IPS DF 19.7 (cell line): ENCODE results near the gene CHSY1.

Experiments used
- DNase-seq: peaks from one replicate; pipeline ENCODE4 v3.0.0-alpha.2; 2013; ENCODE audit warnings: low read depth, low spot score

Gene CHSY1

DNA sequence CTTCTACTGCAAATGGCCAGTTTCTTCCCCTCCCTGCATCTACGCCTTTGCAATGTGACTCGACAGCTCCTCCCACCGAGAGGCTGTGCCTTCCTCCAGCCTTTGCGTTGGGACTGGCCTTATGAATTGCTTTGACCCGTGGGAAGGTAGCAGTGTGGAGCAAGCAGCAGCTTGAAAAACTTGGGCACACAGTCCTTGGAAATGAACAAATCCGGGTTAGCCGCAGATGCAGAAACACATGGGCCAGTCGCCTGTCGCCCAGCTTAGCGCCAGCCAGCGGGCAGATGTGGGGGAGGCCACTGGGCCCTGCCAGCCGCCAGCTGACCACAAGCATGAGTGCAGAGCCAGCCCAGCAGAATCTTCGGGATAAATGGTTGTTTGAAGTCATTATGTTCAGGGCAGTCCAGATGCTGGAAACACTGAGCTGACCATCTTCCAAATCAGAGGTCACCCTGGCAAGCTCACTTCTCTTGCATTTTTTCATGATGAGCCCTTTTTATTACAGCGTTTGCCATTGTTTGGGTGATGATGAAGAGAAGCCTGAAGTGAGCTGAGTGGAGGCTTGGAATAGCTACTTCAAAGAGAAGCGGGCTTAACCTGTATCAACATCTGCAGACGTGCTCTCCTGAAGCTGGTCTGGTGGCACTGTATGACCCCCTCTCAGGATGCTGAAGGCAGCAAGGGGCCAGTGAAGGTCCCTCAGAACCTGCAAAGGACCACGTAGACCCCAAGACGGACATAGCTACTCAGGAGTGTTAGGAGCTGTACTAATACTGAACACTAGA is 15.7 kb upstream of the CHSY1 start:
- DNase-seq = no peak

DNA sequence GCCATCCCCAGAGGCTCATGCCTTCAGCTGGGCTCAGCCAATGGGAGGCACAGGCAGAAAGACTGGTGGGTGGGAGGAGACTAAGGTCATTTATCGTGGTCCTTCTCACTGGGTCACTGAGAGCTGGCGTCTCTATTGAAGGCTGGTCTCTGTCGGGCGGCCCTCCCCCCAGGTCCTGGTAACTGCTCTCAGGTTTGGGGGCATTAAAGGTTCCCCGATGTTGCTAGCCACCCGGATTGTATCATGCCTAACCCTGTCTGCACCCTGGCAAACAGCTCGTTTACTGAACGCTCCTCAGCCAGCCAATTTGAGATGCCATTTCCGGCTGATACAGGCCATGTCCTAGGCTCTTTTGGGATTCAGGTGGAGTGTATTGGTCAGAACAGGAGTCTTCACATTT is 14.9 kb upstream of the CHSY1 start:
- no peak for DNase-seq

DNA sequence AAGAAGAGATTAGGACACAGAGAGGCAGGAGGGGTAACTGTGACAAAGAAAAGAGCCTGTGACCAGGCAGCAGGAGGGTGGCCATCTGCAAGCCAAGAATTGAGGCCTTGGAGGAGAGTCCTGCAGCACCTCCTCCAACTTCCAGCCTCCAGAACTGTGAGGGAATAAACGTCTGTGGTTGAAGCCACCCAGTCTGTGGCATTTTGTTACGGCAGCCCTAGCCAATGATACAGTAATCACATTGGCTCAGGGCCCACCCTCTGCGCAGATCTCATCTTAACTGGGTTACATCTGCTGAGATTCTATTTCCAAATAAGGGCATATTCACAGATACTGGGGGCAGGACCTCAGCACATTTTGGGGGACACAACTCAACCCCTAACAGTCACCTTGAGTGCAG is 14.2 kb upstream of the CHSY1 start:
- no peak for DNase-seq

DNA sequence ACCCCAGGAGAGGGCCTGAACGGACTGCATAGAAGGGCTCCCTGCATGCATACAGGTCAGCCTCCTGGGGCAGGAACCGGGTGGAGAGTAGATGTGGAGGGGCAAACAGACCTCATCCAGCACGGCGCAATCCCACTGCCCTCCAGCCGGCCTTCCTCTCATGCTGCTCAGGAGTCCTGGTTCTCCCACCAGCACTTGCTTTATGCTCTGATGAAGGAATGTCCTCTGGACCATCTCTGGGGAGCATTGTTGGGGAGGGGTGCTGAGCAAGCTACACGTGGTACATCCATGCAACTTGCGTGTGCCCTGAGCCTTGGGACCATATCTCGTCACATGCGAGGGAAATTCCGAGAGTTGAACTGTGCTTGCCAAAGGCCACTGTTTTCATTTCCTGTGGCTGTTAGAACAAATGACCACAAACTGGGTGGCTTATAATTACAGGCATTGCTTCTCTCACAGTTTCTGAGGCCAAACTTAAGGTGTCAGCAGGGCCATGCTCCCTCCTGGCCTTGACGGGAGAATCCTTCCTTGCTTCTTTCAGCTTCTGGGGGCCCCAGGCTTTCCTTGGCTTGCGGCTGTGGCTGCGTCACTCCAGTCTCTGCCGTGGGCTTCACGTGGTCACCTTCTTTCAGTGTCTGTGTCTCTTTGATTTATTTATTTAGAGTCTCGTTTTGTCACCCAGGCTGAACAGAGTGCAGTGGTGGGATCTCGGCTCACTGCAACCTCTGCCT is 13.2 kb upstream of the CHSY1 start:
- DNase-seq = no peak

GRCh38 chr15:101264011-101264410 is 12.2 kb upstream of the CHSY1 start:
- DNase-seq = no peak

DNA sequence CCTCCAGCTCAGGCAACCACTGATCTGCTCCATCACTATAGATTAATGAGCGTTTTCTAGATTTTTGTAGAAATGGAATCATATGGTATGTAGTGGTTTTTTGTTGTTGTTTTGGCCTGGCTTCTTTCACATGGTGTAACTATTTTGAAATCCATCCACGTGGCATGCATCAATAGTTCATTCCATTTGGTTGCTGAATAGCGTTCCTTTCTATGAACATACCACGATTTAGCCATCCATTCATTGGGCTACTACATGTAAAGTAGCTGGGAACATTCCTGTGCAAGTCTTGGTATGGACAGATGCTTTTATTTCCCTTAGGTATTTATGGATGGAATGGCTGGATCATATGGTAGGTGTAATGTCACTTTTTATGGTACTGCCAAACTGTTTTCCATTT is 10.7 kb upstream of the CHSY1 start:
- DNase-seq = no peak

DNA sequence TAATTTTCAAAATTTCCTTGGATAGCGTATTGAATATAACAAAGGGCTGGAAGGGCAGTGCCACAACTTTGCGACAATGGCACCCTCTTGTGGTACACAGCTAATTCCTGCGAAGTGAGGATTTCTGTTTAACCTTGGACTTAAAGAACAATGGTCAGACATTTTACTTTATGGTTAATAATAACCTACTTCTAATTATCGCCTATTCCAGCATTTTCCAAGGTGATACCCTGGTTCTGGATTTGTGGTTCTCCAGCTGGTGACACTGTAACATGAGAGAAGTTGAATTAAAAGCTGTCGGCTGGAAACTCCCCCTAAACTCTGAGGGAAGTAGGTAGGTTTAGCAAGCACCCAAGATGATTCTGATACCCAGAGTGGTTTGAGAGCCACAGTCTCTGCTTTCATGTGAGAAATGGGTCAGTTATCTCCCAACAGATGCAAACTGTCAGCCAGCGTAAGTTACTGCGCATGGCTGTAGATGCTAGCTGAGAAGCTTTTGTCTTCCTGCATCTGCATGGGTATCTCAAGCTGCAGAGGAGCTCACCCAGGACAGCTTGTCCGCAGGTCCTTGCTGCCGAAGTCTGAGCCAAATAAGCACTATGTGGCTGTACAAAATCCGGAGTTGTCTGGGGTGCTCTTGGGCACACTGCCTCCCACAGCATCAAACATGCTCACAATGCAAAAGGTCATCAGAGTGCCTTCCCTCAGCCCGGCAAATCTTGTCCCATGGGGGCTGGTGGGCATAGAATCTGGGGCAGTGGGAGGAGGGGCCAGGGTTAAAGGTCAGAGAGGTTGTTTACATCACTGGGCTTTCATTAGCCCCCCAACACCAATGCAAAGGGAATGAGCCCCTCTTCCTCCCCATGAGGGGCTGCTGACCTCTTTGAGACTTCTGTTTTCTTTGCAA is 6.6 kb upstream of the CHSY1 start:
- DNase-seq = no peak

DNA sequence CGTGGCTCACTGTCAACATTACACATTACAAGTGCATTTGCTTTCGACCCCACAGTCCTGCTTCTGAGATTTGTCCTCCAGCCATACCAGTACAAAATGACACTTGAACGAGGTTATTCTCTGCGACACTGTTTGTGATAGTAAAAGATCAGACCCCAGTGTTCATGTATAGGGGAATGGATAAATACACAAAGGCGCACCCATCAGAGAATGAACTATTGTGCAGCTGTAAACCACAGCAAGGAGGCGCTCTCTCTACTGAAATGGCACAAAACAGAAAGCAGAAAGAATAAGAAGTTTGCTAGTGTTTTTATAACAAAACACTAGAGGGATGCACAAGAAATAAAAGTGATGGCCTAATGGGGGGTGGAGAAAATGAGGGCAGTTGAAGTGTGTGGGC is 4.9 kb upstream of the CHSY1 start:
- no peak for DNase-seq

DNA sequence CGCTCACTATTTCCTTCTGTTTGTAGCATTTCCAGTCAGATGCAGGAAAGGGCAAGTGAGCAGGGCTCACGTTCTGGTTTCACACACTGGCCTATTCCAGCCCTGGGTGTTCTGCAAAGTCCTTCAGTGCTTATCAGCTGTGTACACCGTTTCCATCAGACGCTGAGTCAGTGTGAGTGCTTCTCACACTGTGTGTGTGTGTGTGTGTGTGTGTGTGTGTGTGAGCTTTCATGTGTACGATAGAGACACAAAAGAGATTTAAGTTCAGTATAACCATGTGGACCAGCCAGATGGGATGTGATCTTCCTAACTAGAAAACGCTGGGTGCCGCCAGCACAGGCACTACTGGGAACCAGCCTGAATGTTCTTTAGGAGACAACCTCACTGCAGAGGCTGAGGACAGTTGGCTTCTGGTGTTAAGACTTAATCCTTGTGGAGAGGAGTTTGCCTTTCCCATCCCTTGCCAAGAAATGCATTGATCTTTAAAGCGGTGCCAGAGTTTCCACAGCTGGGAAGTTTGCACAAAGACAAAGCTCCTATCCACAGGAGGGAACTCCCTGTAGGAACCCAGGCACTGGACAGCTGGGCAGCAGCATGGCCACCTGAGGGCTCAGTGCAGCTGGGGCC is 3.9 kb upstream of the CHSY1 start:
- no peak for DNase-seq

DNA sequence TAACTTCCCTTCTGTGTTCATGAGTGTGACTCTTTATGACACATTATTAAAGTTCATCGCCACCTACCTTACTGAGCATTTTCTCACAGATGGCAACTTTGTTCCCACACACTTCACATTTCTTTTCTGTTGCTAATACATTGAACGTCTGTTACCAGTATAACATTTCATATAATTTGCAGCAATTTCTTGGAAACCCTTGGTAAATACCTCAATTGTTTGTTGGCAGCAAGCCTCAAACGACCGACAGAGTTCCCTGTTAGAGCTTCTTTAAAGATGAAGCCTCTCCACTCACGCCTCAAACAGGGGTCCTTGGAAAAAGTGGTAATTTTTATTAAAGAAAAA is 3.2 kb upstream of the CHSY1 start:
- DNase-seq = no peak

DNA sequence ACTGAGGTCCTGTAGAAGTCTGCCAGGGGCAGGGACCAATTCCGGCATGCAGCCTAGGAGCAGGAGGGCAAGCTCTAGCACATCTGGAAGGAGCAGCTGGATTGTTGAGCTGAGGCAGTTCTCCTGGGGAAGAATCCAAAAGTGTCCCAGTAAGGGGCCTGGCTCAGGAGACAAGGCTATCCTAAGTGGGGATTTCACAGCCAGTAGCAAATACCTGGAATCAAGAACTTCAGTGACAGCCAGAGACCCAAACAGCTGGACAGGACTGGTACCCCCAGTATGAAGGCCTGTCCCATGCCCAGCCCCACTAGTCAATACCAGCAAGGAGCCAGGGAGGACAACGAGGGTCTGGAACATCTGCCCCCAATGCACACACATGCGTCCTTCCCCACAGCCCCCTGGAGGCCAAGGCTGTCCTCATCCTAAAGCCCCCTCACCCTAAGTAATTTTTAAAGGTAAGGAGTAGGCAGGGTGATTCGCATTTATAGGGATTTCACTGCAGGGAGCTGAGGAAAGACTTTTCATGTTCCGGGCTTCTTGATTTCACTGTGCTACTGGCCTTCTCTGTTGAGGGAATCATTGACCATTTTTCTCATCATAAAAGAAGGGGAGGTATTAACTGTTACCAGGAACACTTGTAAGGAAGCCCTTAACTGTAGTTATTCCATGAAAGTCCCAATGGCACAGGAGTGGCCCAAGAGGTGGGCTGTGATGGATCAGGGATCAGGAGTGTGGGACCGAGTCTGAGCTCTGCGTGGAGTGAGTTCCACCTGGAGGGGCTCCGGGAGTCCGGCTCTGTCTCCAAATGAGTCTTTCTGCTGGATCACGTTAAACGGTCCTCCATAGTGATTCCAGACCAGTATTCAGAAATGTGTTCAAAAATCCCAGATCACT is 2.6 kb upstream of the CHSY1 start:
- DNase-seq = no peak

DNA sequence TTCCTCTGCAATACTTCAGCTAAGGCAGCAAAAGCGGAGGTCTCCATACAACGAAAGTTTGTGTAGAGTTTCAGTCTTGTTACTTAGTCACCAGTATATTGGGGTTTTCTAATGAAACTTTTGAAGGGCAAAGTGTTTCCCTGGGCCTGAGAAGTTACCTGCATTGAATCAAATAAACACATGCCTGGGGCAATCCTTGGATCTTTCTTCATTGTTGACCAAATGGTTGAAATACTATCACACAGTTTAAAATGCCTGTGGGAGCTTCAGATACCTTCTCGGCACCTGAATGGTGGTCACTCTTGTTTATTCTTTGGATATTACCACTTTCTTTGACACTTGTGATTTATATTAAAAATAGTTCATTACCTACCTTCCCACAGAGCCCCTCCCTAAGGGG is 988 bp upstream of the CHSY1 start:
- no peak for DNase-seq

DNA sequence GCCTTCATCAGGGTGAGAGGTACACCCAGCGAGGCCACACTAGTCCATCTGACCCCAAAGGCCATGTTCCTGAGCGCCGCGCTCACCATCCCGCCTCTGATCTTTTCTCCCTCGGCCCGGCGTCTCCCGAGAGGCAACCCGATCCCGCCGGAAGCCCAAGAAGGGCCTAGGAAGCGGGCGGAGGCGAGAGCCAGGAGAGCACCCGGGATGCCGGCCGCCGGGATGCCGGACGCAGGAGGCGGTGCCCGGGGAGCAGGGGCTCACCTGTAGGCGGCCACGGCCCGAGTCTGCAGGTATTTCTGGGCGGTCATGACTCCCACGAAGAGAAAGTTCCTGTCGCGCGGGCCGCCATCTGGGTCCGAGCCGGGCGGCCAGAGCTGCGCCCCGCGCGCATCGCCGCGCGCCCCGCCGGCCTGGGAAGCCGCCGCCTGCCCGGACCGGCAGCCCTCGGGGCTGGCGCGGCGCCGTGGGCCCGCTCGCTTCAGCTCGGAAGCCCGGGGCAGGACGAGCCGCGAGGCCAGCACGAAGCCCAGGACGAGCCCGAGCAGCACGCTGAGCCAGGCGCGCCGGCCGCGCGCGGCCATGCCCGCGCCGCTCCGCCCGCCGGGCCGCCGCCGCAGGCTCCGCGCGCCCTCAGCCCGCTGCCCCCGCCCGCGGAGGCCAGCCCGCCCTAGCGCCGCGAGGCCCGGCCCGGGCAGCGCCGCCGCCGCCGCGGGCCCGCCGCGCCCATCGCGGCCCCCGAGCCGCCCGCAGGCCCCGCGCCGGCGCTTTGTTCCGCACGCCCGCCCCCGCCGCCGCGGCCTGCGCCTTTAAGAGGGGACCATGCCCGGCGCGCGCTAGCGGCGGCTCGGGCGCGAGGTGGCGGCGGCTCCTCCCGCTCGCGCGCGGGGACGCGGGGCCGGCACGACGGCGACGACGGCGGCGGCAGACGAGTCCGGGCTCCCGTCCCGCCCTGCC is 697 bp downstream of the CHSY1 start:
- DNase-seq = no peak

DNA sequence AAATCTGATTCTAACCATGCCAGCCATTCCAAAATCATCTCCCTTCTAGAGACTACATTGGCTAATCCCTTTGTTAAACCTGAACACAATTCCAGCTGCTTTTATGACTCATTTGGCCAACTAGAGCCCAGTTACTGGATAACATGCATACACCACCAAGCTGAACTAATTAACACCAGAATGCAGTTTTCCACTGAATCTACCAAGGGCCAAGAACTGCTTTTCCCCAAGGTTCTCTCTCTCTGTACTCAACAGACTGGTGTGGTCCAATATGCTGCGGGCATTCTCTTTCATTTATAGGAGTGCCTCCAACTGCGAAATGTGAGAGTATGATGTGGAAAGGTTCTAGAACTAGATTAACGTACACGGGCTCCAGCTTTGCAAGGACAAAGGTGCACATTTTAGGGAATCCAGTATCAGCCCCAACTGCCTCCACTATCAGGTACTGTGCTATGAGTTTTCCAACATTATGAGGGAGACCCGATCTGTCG is 1.5 kb downstream of the CHSY1 start:
- no peak for DNase-seq

DNA sequence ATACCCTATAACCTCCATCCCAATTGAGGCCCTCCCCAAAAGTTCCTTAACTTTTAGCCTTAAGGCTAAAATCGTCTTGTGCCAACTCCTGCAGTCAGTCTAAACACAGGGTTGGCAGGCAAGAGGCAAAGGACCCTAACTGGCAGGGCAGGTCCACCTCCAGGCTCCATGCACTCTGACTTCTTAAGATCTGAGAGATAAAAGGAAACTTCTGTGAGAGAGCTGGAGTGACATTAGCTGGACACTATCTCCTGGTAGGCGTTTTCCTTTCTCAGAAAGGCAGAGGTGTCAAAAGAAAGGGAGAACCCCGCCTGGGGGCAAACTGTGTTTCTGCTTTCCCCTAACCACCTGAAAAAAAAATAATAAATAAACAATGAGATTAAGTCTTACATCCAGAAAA is 3.6 kb downstream of the CHSY1 start:
- DNase-seq = no peak

GRCh38 chr15:101246824-101247745 is 4.8 kb downstream of the CHSY1 start:
- no peak for DNase-seq

- DNase-seq = no peak
Measured at GRCh38 chr15:101246391-101246790, 5.5 kb downstream of the CHSY1 start.

DNA sequence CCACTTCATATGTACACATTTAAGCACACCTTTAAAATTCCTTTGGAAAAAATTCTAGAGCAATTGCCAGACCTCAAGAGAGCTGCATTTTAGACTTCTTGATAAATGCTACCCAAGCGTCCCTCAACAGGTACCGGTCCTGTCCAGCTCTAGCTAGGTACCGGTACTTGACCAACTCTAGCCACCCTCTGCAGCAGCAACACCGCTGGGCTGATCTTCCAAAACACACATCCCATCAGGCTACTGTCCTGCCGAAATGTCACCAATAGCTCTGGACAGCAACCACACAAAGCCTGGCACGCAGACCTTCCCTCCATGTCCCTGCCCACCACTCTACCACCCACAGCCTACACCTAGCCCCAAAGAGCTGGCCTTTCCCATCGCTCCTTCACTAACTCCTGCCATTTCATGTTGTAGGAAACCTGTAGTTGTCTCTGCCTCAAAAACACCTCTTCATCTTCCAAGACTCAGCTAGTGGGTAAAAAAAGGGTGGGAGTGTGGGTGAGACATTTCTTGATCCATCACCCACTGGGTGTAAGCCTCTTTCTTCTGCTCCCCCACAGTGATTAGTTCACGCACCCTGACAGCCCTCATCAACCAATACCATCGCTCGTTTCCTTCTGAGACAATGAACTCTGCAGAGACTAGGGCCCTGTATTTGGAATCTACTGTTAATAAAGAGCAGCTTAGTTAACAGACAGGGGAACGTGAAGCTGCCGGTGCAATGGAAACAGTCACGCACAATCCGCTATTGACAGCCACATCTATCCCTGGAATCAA is 6.8 kb downstream of the CHSY1 start:
- no peak for DNase-seq
